GM12878 (cell line): ENCODE results near the gene MTX1. TPM values are rescaled to one million over a fixed set of nuclear protein-coding genes. Genes with fewer than 3 reads are reported as not detected.

Experiments used
- BACH1 ChIP-seq: fragments of 450-650 bp; IDR thresholded peaks from 2 replicates; pipeline ENCODE4 v1.6.1; 2017; ENCODE audit warnings: mild to moderate bottlenecking, borderline replicate concordance
- DPF2 ChIP-seq: fragments of 450-650 bp; IDR thresholded peaks from 2 replicates; pipeline ENCODE4 v1.6.1; 2017; ENCODE audit warnings: mild to moderate bottlenecking
- EGR1 ChIP-seq, 2 experiments: IDR thresholded peaks; 1 replicate in 1 of 2; 2 replicates in 1 of 2; pipeline ENCODE4 v1.6.1; 2011 to 2012; ENCODE audit warnings: low read depth in 2 of 2, low read length in 2 of 2, borderline replicate concordance in 1 of 2, mild to moderate bottlenecking in 1 of 2, moderate library complexity in 1 of 2
- EP300 ChIP-seq, 2 experiments: fragments of 150-350 bp in 1 of 2; IDR thresholded peaks; 2 replicates each; pipeline ENCODE4 v1.6.1; 2011 to 2012; ENCODE audit warnings: low read depth in 2 of 2, low read length in 2 of 2, borderline replicate concordance in 1 of 2, improper control_type of control experiment in 1 of 2, inconsistent platforms in 1 of 2; ENCODE audit not compliant: control insufficient read depth in 1 of 2
- HCFC1 ChIP-seq: fragments of 150-350 bp; IDR thresholded peaks from 2 replicates; pipeline ENCODE4 v1.6.1; 2014; ENCODE audit warnings: low read length
- HDAC6 ChIP-seq: fragments of 200-600 bp; sonication (generic); IDR thresholded peaks from one replicate; pipeline ENCODE4 v1.8.0; 2017; ENCODE audit warnings: antibody characterized with exemption; ENCODE audit not compliant: unreplicated experiment
- NBN ChIP-seq: fragments of 450-650 bp; IDR thresholded peaks from 2 replicates; pipeline ENCODE4 v1.6.1; 2016
- NRF1 ChIP-seq: conservative IDR thresholded peaks from 2 replicates; pipeline ENCODE4 v1.6.1; 2011; ENCODE audit warnings: mild to moderate bottlenecking, low read depth, low read length, improper control_type of control experiment
- PML ChIP-seq: IDR thresholded peaks from 2 replicates; pipeline ENCODE4 v1.6.1; 2012; ENCODE audit warnings: low read length, inconsistent platforms
- POLR2A ChIP-seq: IDR thresholded peaks from 2 replicates; pipeline ENCODE4 v1.6.1; 2011; ENCODE audit warnings: low read depth, mild to moderate bottlenecking, low read length
- RFX5 ChIP-seq: IDR thresholded peaks from 2 replicates; pipeline ENCODE4 v1.6.1; 2011; ENCODE audit warnings: low read depth, low read length, improper control_type of control experiment
- SMAD5 ChIP-seq: IDR thresholded peaks from 2 replicates; pipeline ENCODE4 v1.6.1; 2016; ENCODE audit warnings: antibody characterized with exemption, low read depth
- SMARCA5 ChIP-seq: fragments of 450-650 bp; IDR thresholded peaks from 2 replicates; pipeline ENCODE4 v1.6.1; 2017; ENCODE audit warnings: mild to moderate bottlenecking
- TARDBP ChIP-seq: IDR thresholded peaks from 2 replicates; pipeline ENCODE4 v1.6.1; 2016; ENCODE audit warnings: borderline replicate concordance
- TCF7 ChIP-seq: IDR thresholded peaks from 2 replicates; pipeline ENCODE4 v1.6.1; 2014; ENCODE audit warnings: antibody characterized with exemption, borderline replicate concordance
- YY1 ChIP-seq: IDR thresholded peaks from 2 replicates; pipeline ENCODE4 v1.6.1; 2011; ENCODE audit warnings: low read depth, mild to moderate bottlenecking, low read length
- ZNF217 ChIP-seq: fragments of 450-650 bp; IDR thresholded peaks from 2 replicates; pipeline ENCODE4 v1.6.1; 2017; ENCODE audit warnings: antibody characterized with exemption, mild to moderate bottlenecking
- ZNF24 ChIP-seq: fragments of 450-650 bp; IDR thresholded peaks from 2 replicates; pipeline ENCODE4 v1.6.1; 2017; ENCODE audit warnings: antibody characterized with exemption, mild to moderate bottlenecking
- ZNF384 ChIP-seq: IDR thresholded peaks from 2 replicates; pipeline ENCODE4 v1.6.1; 2012; ENCODE audit warnings: low read depth, mild to moderate bottlenecking, low read length, improper control_type of control experiment, borderline replicate concordance
- ZSCAN29 ChIP-seq: fragments of 450-650 bp; IDR thresholded peaks from 2 replicates; pipeline ENCODE4 v1.6.1; 2017; ENCODE audit warnings: mild to moderate bottlenecking, moderate library complexity
- polyA plus RNA-seq, 11 experiments: library from polyadenylated mRNA; depleted of rRNA in 4 of 11; unstranded in 6 of 11; stranded (reverse) in 5 of 11; fragments of >200 nt; fragmentation: Nextera tagmentation in 4 of 11; fragmentation: Illumina TruSeq in 1 of 11; extraction: Ambion mirVana in 4 of 11; extraction: Trizol in 1 of 11; gene quantifications; 1 replicate in 1 of 11; 2 replicates in 10 of 11; pipeline versions ENCODE4 v1.2.1 to v1.2.3, GENCODE V29; 2011 to 2016; ENCODE audit warnings: inconsistent platforms in 2 of 11, missing spikeins in 2 of 11, low read depth in 1 of 11
- total RNA-seq, 4 experiments: library from RNA; depleted of rRNA in 3 of 4; stranded (reverse); fragments of >200 nt in 3 of 4; fragmentation: Illumina TruSeq in 1 of 4; extraction: Trizol in 1 of 4; gene quantifications; 2 replicates each; pipeline versions ENCODE4 v1.2.1 to v1.2.3, GENCODE V29; 2013 to 2021
- TF ChIP-seq, protein P1 (sequence below): fragments of 450-650 bp; IDR thresholded peaks from 2 replicates; pipeline ENCODE4 v1.6.1; 2017; ENCODE audit warnings: antibody characterized with exemption, mild to moderate bottlenecking, moderate library complexity
- TF ChIP-seq, protein P2 (sequence below): IDR thresholded peaks from 2 replicates; pipeline ENCODE4 v1.6.1; 2012; ENCODE audit warnings: mild to moderate bottlenecking, low read depth, low read length
- TF ChIP-seq, protein P3 (sequence below): fragments of 450-650 bp; IDR thresholded peaks from 2 replicates; pipeline ENCODE4 v1.6.1; 2018; ENCODE audit warnings: mild to moderate bottlenecking, low read depth, moderate library complexity; ENCODE audit not compliant: partially characterized antibody

The MTX1 gene
- total and polyA plus RNA-seq, 10 of the 15 experiments (the other 5 are each of a cell fraction or from before 2014, with no cell fraction given), result 15.8 to 92.0 (median 49.1) TPM

DNA sequence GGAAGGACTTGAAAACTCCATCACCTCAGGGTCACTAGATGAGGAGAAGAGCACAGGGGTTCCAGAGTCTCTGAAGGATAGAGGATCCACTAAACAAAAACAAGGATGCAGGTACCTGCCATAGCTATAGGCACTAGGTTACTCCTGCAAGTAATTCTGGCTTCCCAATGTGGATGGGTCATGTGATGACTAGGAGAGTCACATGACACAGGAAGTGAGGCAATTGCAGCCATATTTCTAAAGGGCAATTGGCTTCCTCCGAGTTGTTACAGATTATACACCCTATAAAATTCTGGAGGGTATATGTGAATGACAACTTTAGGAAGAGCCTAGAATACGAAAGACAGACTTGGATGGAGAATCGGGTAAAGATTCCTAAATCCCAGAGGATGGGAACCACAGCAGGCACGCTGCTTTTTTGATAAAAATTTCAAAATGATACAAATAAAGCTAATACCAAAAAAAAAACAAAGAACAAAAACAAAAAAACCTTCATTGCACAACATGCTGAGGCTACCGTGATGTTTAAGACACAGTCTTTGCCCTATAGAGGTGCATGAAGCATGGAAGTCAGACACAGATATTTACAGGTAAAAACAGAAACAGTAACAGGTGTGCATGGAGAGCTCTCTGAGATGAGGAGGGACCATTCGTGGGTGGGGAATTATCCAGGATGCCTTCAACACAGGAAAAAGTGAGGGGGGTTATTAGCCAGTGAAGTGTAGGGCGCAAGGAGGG is 10.5 kb downstream of the MTX1 start (continued):
- TF ChIP-seq, protein P1, sequence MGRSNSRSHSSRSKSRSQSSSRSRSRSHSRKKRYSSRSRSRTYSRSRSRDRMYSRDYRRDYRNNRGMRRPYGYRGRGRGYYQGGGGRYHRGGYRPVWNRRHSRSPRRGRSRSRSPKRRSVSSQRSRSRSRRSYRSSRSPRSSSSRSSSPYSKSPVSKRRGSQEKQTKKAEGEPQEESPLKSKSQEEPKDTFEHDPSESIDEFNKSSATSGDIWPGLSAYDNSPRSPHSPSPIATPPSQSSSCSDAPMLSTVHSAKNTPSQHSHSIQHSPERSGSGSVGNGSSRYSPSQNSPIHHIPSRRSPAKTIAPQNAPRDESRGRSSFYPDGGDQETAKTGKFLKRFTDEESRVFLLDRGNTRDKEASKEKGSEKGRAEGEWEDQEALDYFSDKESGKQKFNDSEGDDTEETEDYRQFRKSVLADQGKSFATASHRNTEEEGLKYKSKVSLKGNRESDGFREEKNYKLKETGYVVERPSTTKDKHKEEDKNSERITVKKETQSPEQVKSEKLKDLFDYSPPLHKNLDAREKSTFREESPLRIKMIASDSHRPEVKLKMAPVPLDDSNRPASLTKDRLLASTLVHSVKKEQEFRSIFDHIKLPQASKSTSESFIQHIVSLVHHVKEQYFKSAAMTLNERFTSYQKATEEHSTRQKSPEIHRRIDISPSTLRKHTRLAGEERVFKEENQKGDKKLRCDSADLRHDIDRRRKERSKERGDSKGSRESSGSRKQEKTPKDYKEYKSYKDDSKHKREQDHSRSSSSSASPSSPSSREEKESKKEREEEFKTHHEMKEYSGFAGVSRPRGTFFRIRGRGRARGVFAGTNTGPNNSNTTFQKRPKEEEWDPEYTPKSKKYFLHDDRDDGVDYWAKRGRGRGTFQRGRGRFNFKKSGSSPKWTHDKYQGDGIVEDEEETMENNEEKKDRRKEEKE, result no peak
- TF ChIP-seq SMAD5 (no peak), YY1 (peak; percentile 99), DPF2 (no peak), HCFC1 (peak; percentile 67), BACH1 (no peak), EGR1 (IDR thresholded peaks at IDR 0.05; ENCODE audit: borderline replicate concordance in 1 of 2, low read depth in 2 of 2, low read length in 2 of 2) (no peak), PML (no peak), RFX5 (no peak), TCF7 (no peak), NBN (no peak), ZNF217 (no peak), POLR2A (no peak), TARDBP (0 out of 2 replicates have a peak, but pooled peaks have one; percentile 41), SMARCA5 (no peak), ZSCAN29 (no peak), ZNF24 (no peak), ZNF384 (no peak), EP300 (IDR thresholded peaks at IDR 0.05; ENCODE audit: borderline replicate concordance in 1 of 2, control insufficient read depth in 1 of 2, low read depth in 2 of 2, low read length in 2 of 2) (no peak), NRF1 (no peak), HDAC6 (no peak)
- TF ChIP-seq, protein P2, sequence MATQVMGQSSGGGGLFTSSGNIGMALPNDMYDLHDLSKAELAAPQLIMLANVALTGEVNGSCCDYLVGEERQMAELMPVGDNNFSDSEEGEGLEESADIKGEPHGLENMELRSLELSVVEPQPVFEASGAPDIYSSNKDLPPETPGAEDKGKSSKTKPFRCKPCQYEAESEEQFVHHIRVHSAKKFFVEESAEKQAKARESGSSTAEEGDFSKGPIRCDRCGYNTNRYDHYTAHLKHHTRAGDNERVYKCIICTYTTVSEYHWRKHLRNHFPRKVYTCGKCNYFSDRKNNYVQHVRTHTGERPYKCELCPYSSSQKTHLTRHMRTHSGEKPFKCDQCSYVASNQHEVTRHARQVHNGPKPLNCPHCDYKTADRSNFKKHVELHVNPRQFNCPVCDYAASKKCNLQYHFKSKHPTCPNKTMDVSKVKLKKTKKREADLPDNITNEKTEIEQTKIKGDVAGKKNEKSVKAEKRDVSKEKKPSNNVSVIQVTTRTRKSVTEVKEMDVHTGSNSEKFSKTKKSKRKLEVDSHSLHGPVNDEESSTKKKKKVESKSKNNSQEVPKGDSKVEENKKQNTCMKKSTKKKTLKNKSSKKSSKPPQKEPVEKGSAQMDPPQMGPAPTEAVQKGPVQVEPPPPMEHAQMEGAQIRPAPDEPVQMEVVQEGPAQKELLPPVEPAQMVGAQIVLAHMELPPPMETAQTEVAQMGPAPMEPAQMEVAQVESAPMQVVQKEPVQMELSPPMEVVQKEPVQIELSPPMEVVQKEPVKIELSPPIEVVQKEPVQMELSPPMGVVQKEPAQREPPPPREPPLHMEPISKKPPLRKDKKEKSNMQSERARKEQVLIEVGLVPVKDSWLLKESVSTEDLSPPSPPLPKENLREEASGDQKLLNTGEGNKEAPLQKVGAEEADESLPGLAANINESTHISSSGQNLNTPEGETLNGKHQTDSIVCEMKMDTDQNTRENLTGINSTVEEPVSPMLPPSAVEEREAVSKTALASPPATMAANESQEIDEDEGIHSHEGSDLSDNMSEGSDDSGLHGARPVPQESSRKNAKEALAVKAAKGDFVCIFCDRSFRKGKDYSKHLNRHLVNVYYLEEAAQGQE, result no peak
- TF ChIP-seq, protein P3, sequence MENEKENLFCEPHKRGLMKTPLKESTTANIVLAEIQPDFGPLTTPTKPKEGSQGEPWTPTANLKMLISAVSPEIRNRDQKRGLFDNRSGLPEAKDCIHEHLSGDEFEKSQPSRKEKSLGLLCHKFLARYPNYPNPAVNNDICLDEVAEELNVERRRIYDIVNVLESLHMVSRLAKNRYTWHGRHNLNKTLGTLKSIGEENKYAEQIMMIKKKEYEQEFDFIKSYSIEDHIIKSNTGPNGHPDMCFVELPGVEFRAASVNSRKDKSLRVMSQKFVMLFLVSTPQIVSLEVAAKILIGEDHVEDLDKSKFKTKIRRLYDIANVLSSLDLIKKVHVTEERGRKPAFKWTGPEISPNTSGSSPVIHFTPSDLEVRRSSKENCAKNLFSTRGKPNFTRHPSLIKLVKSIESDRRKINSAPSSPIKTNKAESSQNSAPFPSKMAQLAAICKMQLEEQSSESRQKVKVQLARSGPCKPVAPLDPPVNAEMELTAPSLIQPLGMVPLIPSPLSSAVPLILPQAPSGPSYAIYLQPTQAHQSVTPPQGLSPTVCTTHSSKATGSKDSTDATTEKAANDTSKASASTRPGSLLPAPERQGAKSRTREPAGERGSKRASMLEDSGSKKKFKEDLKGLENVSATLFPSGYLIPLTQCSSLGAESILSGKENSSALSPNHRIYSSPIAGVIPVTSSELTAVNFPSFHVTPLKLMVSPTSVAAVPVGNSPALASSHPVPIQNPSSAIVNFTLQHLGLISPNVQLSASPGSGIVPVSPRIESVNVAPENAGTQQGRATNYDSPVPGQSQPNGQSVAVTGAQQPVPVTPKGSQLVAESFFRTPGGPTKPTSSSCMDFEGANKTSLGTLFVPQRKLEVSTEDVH, result no peak
